HG02943 (cell line): Measurements from ENCODE around the gene NPAS3.

ENCODE experiments used
- ATAC-seq: cut with Tn5 transposase; IDR thresholded peaks from one replicate; pipeline ENCODE4 v1.9.1; 2021; ENCODE audit warnings: mild to moderate bottlenecking, low read depth, moderate library complexity; ENCODE audit not compliant: unreplicated experiment

Gene NPAS3

DNA sequence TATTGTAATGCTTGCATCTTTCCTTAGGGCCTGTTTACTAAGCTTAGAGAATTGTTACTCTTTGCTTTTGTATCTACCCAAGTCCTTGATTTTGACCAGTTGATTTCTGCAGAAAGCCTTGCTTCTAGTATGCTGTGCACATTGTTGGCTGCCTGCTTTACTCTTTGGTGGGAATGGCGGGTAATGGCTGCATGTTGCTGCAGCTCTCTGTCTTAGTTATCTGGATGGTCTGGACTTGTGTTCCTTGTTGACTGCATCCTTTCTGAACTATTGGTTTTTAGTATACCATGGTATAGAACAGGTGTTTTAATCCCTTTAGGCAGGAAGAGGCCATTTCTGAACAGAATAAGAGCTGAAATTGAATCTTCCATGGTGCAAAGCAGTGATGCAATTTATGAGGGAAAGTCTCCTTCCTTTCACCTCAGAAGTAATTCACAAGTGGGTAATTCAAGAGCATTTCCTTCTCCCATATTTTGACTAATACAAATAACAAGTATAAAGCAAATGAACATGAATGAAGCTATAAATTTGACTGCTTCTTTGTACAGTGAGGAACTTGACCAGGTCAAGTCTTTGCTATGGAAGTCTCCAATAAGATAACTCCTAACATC is 466.4 kb downstream of the NPAS3 start:
- no peak for ATAC-seq

DNA sequence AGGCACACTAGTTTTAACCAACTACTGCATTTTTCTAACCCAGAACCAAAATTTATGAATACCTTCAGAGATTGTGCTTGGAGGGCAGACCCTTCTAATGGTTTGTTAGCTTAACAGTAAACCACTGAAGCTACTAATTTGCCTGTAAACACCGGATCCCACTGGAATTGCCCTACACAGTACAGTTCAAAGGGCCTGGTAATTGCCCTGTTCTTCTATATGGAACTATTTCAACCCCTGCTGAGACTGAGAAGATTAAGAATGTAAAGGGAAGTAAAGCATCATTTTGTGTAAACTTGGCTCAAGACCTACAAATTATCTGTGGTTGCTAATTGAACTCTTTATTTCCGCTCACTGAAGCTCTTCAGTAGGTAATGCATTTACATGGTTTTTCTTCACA is 468.1 kb downstream of the NPAS3 start:
- no peak for ATAC-seq

- ATAC-seq, result no peak
Measured at GRCh38 chr14:33408291-33408690, 469.6 kb downstream of the NPAS3 start.

DNA sequence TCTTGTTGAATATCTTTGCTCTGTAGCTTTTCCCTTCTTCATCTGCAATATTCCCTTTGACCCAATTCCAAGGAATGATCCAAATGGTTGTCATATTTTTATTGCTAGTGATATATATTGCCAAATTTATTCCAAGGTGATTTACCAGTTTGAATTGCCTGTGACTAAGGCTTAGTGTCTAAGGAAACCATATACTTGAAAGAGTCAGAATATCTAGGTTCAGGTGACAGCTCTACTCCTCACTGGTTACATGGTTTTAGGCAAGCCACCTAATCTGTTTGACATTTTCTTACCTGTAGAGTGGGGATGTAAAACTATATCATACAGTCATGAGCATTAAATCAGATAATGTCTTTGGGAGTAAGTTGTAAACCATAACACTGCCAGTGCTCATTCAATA is 473.8 kb downstream of the NPAS3 start:
- ATAC-seq, result no peak

DNA sequence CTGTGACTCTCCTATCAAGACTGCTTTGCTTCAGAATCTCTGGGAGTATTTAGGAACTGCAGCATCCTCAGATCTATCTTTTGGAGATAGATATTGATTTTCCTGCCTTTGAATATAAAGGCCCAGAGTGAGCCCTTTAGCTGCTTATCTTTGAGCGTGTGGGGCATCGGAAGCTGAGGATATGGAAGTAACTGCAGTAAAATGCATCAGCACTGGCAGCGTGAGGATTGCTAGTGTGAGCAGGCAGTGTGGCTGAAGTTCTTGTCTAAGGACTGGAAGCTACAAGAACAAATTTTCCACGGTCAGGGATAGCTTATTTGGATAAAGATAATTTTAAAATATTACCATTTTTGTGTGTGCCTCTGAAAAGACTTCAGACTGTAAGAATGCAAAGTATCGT is 474.7 kb downstream of the NPAS3 start:
- ATAC-seq, result no peak

- ATAC-seq, result no peak
Measured at GRCh38 chr14:33414041-33414440, 475.4 kb downstream of the NPAS3 start.

DNA sequence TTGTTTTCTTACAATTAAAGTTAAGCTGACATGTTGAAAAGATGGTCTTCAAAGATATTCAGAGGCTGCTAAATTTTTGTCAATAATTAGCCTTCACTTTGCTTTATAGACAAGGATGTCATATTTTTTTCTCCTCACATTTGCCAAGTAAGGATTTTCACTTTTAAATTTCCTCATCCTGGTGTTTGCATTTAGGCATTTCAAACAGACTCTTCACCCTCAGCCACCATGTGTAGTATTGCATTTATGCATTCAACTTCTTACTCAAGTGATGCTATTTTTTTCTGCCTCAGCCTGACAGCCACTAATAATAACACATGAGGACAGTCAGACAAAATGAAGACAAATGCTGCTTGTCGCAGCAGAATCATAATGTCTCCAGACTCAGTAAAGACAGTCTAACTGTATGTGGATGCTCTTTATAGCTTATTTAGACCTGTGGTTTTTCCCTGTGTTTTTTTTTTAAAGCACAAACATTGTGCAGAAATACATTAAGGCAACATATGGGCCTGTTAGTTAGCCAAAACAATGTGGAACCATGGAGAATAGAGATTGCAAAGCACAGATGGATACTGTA is 481.5 kb downstream of the NPAS3 start:
- ATAC-seq, result no peak

GRCh38 chr14:33430414-33431035 is 491.8 kb downstream of the NPAS3 start:
- no peak for ATAC-seq

- ATAC-seq, result no peak
Measured at GRCh38 chr14:33432407-33433023, 493.8 kb downstream of the NPAS3 start.

GRCh38 chr14:33433396-33433795 is 494.7 kb downstream of the NPAS3 start:
- no peak for ATAC-seq

DNA sequence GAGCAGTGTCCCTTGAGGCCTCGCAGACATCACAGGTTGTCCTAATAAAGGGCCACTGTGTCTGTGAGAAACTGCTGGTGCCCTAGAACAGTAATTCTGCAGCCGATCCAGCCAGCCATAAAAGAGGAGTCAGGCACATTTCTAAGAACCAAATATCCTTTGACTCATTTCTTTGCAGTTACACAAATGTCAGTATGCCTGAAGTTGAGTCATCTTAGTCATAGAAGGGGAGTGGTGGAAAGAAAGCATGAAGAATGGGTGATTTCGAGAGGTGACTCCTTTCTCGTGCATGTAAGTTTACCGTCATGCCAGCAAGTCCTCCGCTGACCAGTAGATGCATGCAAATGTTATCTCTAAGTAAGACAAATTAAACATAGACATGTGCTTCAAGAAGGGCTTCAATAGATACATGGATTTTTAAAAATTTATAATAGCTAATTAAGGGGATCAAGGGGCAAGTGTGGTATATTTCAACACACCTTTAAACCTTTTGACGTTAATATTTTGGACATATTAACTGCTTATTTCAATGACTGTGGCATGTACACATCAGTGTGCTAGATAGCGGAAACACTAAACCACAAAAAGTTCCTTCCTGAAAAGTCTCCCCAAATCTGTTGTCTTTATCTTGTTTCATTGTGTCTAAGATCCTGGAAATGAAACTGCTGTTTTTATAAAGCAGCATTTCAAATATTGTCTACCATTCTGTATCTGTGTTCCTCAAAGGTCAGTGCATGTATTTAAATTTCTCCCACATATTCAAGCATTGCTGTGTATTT is 497.4 kb downstream of the NPAS3 start:
- no peak for ATAC-seq

GRCh38 chr14:33441633-33442032 is 503.0 kb downstream of the NPAS3 start:
- ATAC-seq, result no peak

DNA sequence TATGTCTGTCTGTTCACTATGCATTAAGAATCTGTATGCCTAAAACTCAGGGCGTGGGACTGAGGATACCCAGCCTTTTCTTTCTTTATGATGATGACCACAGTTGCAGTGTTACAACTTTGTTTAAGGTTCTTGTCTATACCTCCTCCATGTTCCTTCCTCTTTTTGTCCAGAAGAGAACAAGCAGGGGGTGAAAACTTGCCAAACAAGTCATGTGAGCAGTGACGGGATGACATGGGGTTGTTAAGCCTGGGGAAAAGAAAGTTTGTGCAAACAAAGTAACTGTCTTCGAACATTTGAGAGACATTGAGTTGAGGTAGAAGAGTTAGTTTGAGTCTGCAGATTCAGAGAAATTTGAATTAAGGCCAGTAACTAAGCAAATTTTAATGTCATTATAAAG is 505.5 kb downstream of the NPAS3 start:
- no peak for ATAC-seq

DNA sequence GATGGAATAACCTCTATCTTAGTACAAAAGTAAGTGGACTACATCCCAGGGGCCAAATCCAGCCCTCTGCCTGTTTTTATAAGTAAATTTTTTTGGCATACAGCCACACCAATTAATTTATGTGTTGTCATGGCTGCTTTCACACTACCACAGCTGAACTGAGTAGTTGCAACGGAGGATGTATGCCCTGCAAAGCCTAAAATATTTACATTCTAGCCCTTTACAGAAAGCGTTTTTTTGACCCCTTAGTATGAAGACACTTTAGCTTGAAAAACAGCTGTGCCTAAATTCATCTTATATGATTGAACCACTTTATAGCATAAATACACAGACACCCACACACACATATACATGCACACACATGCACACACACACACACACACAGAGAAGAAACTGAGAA is 510.6 kb downstream of the NPAS3 start:
- no peak for ATAC-seq

DNA sequence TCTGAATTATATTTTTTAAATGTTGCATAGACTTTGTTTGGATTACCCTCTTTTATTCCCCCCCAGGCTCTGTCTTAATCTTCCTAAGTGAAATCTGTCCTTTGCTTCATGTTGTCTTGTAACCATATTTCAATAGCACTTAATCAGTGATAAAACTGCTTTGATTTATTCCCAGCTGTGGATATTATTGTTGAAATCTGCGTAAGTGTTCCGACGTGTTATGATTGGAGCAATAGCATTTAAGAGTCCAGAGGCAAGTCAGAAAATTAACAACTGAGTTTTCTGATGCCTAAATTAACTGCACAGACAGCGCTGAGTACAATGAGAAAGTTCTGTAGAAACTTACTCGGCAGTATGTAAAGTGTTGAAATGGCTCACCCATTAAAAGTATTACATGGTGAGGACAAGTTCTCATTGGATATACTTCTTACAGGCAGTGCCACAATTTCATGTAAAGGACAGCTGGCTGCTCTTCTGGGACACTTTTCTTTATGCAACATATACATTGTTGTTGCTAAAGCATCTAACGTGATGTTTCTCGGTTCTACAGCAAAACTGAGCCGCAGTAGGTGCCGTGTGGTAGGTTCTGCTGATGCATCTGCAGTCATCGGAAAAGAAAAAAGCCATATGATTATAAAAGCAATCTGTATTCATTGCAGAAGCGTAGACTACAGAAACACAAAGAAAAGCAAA is 511.2 kb downstream of the NPAS3 start:
- no peak for ATAC-seq

DNA sequence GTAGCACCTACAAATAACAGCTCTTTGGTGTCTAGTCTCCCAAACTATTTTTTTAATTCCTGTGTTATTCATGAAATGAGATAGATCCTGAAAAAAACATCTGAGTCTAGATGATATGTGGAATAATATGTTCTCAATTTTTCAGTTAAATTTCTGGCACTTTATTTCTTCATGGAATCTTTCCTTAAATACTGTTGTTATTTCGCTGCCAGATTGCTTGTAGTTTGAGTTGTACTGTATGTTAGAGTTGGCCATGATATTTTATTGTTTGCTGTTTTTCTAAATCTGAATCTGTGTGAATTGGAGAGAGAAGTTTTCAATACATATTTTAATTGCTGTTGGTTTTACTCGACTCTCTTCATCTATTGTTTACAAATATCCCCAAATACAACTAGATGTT is 511.7 kb downstream of the NPAS3 start:
- no peak for ATAC-seq

GRCh38 chr14:33451211-33451610 is 512.5 kb downstream of the NPAS3 start:
- no peak for ATAC-seq

- no peak for ATAC-seq
Measured at GRCh38 chr14:33452995-33453394, 514.3 kb downstream of the NPAS3 start.

- ATAC-seq, result no peak
Measured at GRCh38 chr14:33454022-33454595, 515.4 kb downstream of the NPAS3 start.

GRCh38 chr14:33454707-33455106 is 516.0 kb downstream of the NPAS3 start:
- ATAC-seq, result no peak
